HepG2 (cell line): ENCODE results near the gene COQ10B. TPM values are rescaled to one million over a fixed set of nuclear protein-coding genes. Genes with fewer than 3 reads are reported as not detected.

Experiments used
- ATAC-seq: fragments of 200-7000 bp; cut with Tn5 transposase; 3 replicates; pipeline ENCODE4 v1.9.1; 2020; ENCODE audit warnings: mild to moderate bottlenecking, moderate library complexity
- BruUV-seq: library from RNA; stranded (reverse); fragments of 400-500 nt; replicated peaks from 2 replicates; lab custom pipeline; 2021; lab: Mats Ljungman, UMichigan
- CTCF ChIA-PET: fragments of 300-600 bp; formaldehyde crosslinking; extraction: SDS; loops from one replicate; lab custom pipeline; 2021; ENCODE audit warnings: low total read pairs, inconsistent platforms, low intra/inter-chr PET ratio; lab: Yijun Ruan, JAX
- POLR2A ChIA-PET: fragments of 350-600 bp; sonication (Branson Sonifier 250); formaldehyde crosslinking; loops from one replicate; lab custom pipeline; 2020; ENCODE audit warnings: antibody characterized with exemption, inconsistent platforms; lab: Yijun Ruan, JAX
- DNase-seq: peaks from one replicate; pipeline ENCODE4 v3.0.0-alpha.2; 2015; ENCODE audit warnings: low spot score
- FAIRE-seq: peaks from 3 replicates; lab custom pipeline; 2011; peaks lifted over from hg19 to GRCh38; lab: Jason Lieb, UNC
- H2AFZ ChIP-seq: one replicate; pipeline ENCODE4 v1.6.1; 2011; ENCODE audit warnings: low read length, inconsistent platforms
- H3K27ac ChIP-seq: fragments of 300-600 bp; 3 replicates; pipeline ENCODE4 v1.8.0; 2011; ENCODE audit warnings: mixed run types, mild to moderate bottlenecking, mixed read lengths, low read length, inconsistent platforms; ENCODE audit not compliant: insufficient read depth; ENCODE audit errors: extremely low read length
- H3K27me3 ChIP-seq, 2 experiments: fragments of 200-600 bp in 1 of 2; 2 replicates in 1 of 2; 3 replicates in 1 of 2; pipeline versions ENCODE4 v1.6.0 to v1.8.0; 2011; ENCODE audit warnings: low read length in 2 of 2, mild to moderate bottlenecking in 2 of 2, moderate library complexity in 2 of 2, inconsistent platforms in 1 of 2; ENCODE audit not compliant: insufficient read depth in 2 of 2, control insufficient read depth in 1 of 2
- H3K36me3 ChIP-seq, 2 experiments: fragments of 200-600 bp in 1 of 2; replicated peaks in 1 of 2; 2 replicates in 1 of 2; 3 replicates in 1 of 2; pipeline versions ENCODE4 v1.5.1 to v1.8.0; 2011; ENCODE audit warnings: low read length in 2 of 2, inconsistent platforms in 1 of 2; ENCODE audit not compliant: insufficient read depth in 2 of 2, control insufficient read depth in 1 of 2
- H3K4me1 ChIP-seq: 2 replicates; pipeline ENCODE4 v1.5.1; 2012; ENCODE audit warnings: low read length, inconsistent platforms; ENCODE audit not compliant: insufficient read depth
- H3K4me2 ChIP-seq: 2 replicates; pipeline ENCODE4 v1.6.0; 2011; ENCODE audit warnings: low read depth, low read length, inconsistent platforms
- H3K4me3 ChIP-seq, 3 experiments: fragments of 200-600 bp in 1 of 3; sonication (generic), shearing (Covaris generic) in 1 of 3; replicated peaks in 1 of 3; 2 replicates each; pipeline ENCODE4 v1.5.1; 2011 to 2016; ENCODE audit warnings: low read length in 3 of 3, inconsistent platforms in 2 of 3, low read depth in 2 of 3, mild to moderate bottlenecking in 2 of 3, control low read depth in 1 of 3, mixed read lengths in 1 of 3; ENCODE audit not compliant: insufficient read depth in 1 of 3
- H3K79me2 ChIP-seq: one replicate; pipeline ENCODE4 v1.6.1; 2011; ENCODE audit warnings: low read length, inconsistent platforms; ENCODE audit not compliant: insufficient read depth
- H3K9ac ChIP-seq: 2 replicates; pipeline ENCODE4 v1.6.0; 2011; ENCODE audit warnings: mild to moderate bottlenecking, low read depth, low read length, inconsistent platforms; ENCODE audit not compliant: insufficient read depth
- H3K9me3 ChIP-seq: 2 replicates; pipeline ENCODE4 v1.5.1; 2012; ENCODE audit warnings: mild to moderate bottlenecking, low read length
- H4K20me1 ChIP-seq: 2 replicates; pipeline ENCODE4 v1.6.0; 2011; ENCODE audit warnings: inconsistent platforms, mild to moderate bottlenecking, low read length, moderate library complexity; ENCODE audit not compliant: insufficient read depth
- CENPX ChIP-seq: sonication (generic); formaldehyde crosslinking; IDR thresholded peaks from 2 replicates; pipeline ENCODE4 v1.9.0; 2021; ENCODE audit warnings: mild to moderate bottlenecking, missing genetic modification reagents, moderate library complexity
- MAFF ChIP-seq: IDR thresholded peaks from 2 replicates; pipeline ENCODE4 v1.6.1; 2011; ENCODE audit warnings: low read depth, low read length, improper control_type of control experiment
- MAFK ChIP-seq, 2 experiments: IDR thresholded peaks in 1 of 2; conservative IDR thresholded peaks in 1 of 2; 2 replicates each; pipeline ENCODE4 v1.6.1; 2011; ENCODE audit warnings: improper control_type of control experiment in 2 of 2, low read length in 2 of 2
- ZFP62 ChIP-seq: sonication (generic); formaldehyde crosslinking; IDR thresholded peaks from 2 replicates; pipeline ENCODE4 v1.4.0; 2020; ENCODE audit warnings: missing genetic modification reagents
- ZNF496 ChIP-seq: sonication (generic); formaldehyde crosslinking; IDR thresholded peaks from 2 replicates; pipeline ENCODE4 v1.8.1; 2023; ENCODE audit warnings: mild to moderate bottlenecking, moderate library complexity, missing genetic modification reagents; ENCODE audit not compliant: insufficient replicate concordance
- ZNF549 ChIP-seq: sonication (generic); formaldehyde crosslinking; IDR thresholded peaks from 2 replicates; pipeline ENCODE4 v1.5.0; 2020; ENCODE audit warnings: missing genetic modification reagents
- ZNF629 ChIP-seq: sonication (generic); formaldehyde crosslinking; conservative IDR thresholded peaks from 2 replicates; pipeline ENCODE4 v1.5.0; 2020; ENCODE audit warnings: missing genetic modification reagents
- ZNF747 ChIP-seq: sonication (generic); formaldehyde crosslinking; IDR thresholded peaks from 2 replicates; pipeline ENCODE4 v1.8.1; 2023; ENCODE audit warnings: missing genetic modification reagents, mild to moderate bottlenecking, borderline replicate concordance
- WGBS: methylation state at CpG from one replicate; pipeline ENCODE4 v1.1.6; 2017; ENCODE audit warnings: low lambda C conversion rate; 5-methylcytosine and 5-hydroxymethylcytosine counted together
- in situ Hi-C: cut with HindIII; loops from 2 replicates; pipeline ENCODE4 v1.10.0; 2017; ENCODE audit warnings: low pct_unique_long_range_greater_than_20kb; ENCODE audit not compliant: extremely low pct_ligation_motif_present
- intact Hi-C: fragments of 100-400 bp; cut with micrococcal nuclease; formaldehyde crosslinking; loops from one replicate; pipeline ENCODE4 v1.10.0; 2022; ENCODE audit not compliant: unreplicated experiment
- polyA plus RNA-seq, 8 experiments: library from polyadenylated mRNA; depleted of rRNA in 3 of 8; stranded (reverse) in 7 of 8; unstranded in 1 of 8; fragments of >200 nt; fragmentation: Illumina TruSeq in 4 of 8; extraction: Trizol in 4 of 8; gene quantifications; 2 replicates each; pipeline versions ENCODE4 v1.2.1 to v1.2.3, GENCODE V29; 2011 to 2016; ENCODE audit warnings: low read depth in 4 of 8, missing spikeins in 1 of 8, mixed read lengths in 1 of 8; ENCODE audit not compliant: insufficient read depth in 1 of 8
- total RNA-seq, 5 experiments: library from RNA; depleted of rRNA; stranded (reverse); fragments of >200 nt; fragmentation: Illumina TruSeq; extraction: Trizol; gene quantifications; 2 replicates each; pipeline ENCODE4 v1.2.3, GENCODE V29; 2016; ENCODE audit warnings: low read depth in 1 of 5
- TF ChIP-seq, protein P1 (sequence below): sonication (generic); formaldehyde crosslinking; IDR thresholded peaks from 2 replicates; pipeline ENCODE4 v1.5.0; 2020; ENCODE audit warnings: mild to moderate bottlenecking, missing genetic modification reagents, borderline replicate concordance

COQ10B gene
- total and polyA plus RNA-seq, 2 of the 13 experiments (the other 11 are each of a cell fraction or from before 2014, with no cell fraction given) = 4.6 to 34.9 TPM

DNA sequence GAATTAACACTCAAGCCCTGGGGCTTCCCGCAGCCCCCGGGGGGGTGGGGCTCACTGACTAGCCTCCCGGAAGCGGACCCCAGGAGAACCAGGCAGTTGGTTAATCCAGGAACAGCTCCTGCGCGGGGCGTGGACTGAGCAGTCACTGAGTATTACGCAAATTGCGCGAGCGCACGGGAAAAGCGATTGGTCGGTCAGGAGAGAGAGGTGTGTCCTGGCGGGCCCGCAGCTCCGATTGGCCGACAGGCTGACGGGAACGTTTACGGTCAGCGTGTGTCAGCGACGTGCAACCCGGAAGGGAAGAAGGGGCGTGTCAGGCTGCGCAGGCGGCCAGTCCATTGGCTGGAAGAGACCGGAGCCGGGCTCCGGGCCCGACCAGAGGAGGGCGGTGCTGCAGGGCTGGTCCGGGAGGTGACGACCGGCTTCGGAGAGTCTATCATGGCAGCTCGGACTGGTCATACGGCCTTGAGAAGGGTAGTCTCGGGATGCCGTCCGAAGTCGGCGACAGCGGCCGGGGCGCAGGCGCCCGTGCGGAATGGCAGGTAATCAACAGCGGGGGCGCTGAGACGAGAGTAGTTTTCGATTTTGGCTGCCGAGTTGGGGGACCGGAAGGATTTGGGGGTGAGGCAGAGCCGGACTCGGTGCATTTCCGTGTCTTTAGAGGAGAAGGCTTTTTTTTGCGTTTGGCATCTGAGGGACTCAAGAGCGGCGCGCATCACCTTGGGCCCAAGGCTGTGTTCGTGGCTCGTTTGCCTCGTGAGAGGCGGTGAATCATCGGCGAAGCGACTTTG is at the start of gene COQ10B (continued):
- TF ChIP-seq, protein P1, sequence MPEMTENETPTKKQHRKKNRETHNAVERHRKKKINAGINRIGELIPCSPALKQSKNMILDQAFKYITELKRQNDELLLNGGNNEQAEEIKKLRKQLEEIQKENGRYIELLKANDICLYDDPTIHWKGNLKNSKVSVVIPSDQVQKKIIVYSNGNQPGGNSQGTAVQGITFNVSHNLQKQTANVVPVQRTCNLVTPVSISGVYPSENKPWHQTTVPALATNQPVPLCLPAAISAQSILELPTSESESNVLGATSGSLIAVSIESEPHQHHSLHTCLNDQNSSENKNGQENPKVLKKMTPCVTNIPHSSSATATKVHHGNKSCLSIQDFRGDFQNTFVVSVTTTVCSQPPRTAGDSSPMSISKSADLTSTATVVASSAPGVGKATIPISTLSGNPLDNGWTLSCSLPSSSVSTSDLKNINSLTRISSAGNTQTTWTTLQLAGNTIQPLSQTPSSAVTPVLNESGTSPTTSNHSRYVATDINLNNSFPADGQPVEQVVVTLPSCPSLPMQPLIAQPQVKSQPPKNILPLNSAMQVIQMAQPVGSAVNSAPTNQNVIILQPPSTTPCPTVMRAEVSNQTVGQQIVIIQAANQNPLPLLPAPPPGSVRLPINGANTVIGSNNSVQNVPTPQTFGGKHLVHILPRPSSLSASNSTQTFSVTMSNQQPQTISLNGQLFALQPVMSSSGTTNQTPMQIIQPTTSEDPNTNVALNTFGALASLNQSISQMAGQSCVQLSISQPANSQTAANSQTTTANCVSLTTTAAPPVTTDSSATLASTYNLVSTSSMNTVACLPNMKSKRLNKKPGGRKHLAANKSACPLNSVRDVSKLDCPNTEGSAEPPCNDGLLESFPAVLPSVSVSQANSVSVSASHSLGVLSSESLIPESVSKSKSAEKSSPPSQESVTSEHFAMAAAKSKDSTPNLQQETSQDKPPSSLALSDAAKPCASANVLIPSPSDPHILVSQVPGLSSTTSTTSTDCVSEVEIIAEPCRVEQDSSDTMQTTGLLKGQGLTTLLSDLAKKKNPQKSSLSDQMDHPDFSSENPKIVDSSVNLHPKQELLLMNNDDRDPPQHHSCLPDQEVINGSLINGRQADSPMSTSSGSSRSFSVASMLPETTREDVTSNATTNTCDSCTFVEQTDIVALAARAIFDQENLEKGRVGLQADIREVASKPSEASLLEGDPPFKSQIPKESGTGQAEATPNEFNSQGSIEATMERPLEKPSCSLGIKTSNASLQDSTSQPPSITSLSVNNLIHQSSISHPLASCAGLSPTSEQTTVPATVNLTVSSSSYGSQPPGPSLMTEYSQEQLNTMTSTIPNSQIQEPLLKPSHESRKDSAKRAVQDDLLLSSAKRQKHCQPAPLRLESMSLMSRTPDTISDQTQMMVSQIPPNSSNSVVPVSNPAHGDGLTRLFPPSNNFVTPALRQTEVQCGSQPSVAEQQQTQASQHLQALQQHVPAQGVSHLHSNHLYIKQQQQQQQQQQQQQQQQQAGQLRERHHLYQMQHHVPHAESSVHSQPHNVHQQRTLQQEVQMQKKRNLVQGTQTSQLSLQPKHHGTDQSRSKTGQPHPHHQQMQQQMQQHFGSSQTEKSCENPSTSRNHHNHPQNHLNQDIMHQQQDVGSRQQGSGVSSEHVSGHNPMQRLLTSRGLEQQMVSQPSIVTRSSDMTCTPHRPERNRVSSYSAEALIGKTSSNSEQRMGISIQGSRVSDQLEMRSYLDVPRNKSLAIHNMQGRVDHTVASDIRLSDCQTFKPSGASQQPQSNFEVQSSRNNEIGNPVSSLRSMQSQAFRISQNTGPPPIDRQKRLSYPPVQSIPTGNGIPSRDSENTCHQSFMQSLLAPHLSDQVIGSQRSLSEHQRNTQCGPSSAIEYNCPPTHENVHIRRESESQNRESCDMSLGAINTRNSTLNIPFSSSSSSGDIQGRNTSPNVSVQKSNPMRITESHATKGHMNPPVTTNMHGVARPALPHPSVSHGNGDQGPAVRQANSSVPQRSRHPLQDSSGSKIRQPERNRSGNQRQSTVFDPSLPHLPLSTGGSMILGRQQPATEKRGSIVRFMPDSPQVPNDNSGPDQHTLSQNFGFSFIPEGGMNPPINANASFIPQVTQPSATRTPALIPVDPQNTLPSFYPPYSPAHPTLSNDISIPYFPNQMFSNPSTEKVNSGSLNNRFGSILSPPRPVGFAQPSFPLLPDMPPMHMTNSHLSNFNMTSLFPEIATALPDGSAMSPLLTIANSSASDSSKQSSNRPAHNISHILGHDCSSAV = peak; percentile 80; the same call in 1 of the 2 replicates
- no peak for TF ChIP-seq ZNF549 (CRISPR knock-in tag)

DNA sequence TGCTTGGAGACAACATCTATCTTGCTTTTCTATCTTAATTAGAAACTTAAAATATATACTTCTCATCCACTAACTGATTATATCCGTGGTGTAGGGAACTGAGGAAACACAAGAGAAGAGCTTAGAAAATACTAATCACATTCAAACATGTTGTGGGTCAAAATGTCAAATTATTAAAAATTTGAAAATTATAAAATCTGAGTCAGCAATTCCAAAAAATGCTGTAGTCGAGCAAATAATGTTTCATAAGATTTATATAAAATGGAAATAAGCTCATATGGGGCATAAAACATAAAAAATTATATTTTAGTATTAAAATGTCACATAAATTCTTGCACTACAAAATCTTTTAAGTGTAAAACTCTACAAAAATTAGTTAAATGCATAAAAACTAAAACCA is 47.8 kb upstream of the COQ10B start:
- no peaks in the 10 kb centered on the region; the same call in none of the 2 replicates for H4K20me1 ChIP-seq
- ATAC-seq = no peak
- ChIA-PET CTCF (no interaction called here), POLR2A (no interaction called here)
- FAIRE-seq = no peak
- WGBS = 97% methylated on average over 2 of the region's 2 CpGs
- no peaks in the 10 kb centered on the region for H3K4me1 ChIP-seq
- DNase-seq = no peak
- intact Hi-C loops = no loop called here
- H3K4me2 ChIP-seq = no peak overlapping the region
- no peak overlapping the region for H3K9ac ChIP-seq
- H3K4me3 ChIP-seq = no peak overlapping the region
- BruUV-seq = no TSS peak
- H3K9me3 ChIP-seq = no peaks in the 10 kb centered on the region
- no peak overlapping the region for H2AFZ ChIP-seq
- no peaks in the 10 kb centered on the region for H3K79me2 ChIP-seq
- in situ Hi-C loops = no loop called here
- TF ChIP-seq MAFF = peak; percentile 94
- no peak for TF ChIP-seq ZNF629 (CRISPR knock-in tag)
- TF ChIP-seq ZNF747 = no peak
- TF ChIP-seq MAFK (conservative IDR thresholded peaks at IDR 0.05 in 1 of 2, IDR thresholded peaks at IDR 0.05 in 1 of 2; ENCODE audit: low read length in 2 of 2) = peak; percentile 89 to 98
- TF ChIP-seq ZFP62 (CRISPR knock-in tag) = no peak
- no peak for TF ChIP-seq ZNF496 (CRISPR knock-in tag)
- TF ChIP-seq CENPX (CRISPR knock-in tag) = no peak
- H3K27me3 ChIP-seq = no peaks in the 10 kb centered on the region
- H3K36me3 ChIP-seq = peaks cover 39 to 96% of the 10 kb centered on the region in 2 experiments
- no peak overlapping the region for H3K27ac ChIP-seq
